Measurements from ENCODE around the gene MACROD2.

The MACROD2 gene

GRCh38 chr20:15623215-15623614 is 1627.9 kb downstream of the MACROD2 start:
- no peak for DNase-seq

- no peak for DNase-seq
Measured at GRCh38 chr20:15625981-15626380, 1630.7 kb downstream of the MACROD2 start.

GRCh38 chr20:15627089-15627488 is 1631.8 kb downstream of the MACROD2 start:
- no peak for DNase-seq

DNA sequence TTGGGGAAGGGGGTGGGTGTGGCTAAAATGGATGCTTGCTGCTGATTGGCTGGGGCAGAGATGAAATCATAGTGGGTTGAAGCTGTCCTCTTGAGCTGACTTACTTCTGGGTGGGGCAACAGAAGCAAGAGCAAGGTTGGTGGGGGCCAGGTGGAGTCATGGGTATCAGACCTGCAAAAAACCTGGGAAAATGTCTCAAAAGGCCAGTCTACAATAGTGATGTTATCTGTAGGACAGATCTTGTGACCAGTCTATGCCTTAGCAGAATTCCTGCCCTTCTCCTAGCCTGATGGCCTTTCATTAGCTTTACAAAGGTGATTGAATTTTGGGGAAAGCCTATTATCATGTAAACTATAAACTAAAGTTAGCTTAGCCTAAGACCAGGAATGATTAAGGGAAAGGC is 1632.2 kb downstream of the MACROD2 start:
- DNase-seq = no peak

GRCh38 chr20:15628851-15629353 is 1633.6 kb downstream of the MACROD2 start:
- DNase-seq = no peak

DNA sequence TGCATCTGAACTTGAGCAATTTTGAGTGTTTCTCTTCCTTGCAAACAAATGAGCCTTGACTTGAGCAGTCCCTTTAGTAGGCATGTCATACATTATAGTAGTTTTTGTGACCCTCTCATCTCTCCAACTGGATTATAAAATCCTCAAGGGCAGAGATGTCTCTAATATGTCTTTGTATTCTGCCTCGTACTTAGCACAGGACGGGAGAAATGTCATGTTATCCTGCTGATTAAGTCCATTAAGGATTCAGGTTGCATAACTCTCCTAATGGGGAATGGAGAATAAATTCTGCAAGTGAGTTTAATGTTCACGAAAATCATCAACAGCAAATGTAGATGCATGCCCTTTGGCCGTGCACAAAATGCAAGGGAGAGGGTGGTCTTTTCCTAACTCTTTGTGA is 1635.0 kb downstream of the MACROD2 start:
- DNase-seq = no peak

DNA sequence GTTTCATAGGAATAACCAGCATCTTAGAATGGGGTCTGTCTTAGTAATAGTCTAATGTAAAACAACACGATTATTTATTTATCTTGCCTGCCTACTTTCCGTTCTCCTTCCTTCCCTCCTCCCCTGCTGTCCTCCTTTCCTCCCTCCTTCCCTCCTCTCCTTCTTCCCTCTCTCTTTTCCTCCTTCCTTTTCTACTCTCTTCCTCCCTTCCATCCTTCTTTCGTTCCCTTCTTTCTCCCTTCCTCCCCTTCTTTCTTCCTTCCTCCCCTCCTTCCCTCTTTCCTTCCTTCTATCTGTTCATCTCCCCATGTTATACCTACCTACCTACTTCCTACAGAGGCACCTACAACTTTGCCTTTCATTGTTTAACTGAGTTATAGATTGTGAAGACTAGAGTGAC is 1637.4 kb downstream of the MACROD2 start:
- DNase-seq = no peak

DNA sequence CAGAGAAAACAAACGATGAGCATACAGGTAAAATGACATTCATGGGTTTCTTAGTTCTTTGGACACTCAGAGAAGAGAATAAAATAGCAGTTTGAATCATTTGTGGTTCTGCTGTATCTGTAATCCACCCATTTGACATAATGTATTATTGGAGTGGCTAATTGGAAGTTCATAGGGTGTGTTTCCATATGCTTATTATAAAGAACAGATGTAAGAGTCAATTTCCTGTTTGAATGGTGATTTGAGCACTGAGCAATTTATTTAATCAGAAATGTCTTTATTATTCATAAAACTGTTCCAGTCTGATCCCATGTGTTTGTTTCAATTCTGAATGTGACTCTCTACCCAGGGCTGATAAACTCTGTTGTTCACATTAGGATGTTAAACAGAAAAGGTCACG is 1638.8 kb downstream of the MACROD2 start:
- DNase-seq = no peak

- DNase-seq = no peak
Measured at GRCh38 chr20:15637546-15637945, 1642.2 kb downstream of the MACROD2 start.

GRCh38 chr20:15637950-15638754 is 1642.8 kb downstream of the MACROD2 start:
- no peak for DNase-seq

GRCh38 chr20:15638816-15639215 is 1643.5 kb downstream of the MACROD2 start:
- no peak for DNase-seq

DNA sequence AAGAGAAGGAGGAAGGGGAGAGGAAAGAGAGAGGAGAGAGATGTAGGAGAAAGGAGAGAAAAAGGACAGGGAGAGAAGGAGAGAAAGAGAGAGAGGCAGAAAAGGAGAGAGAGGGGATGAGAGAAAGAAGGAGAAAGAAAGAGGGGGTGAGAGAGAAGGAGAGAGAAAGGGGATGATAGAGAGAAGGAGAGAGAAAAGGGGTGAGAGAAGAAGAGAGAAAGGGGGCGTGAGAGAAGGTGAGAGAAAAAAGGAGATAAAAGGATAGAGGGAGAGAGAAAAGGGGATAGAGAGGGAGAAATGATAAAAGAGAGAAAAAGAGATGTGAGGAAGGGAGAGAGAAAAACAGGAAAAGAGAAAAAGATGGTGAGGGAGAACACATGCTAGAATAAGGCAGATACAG is 1644.5 kb downstream of the MACROD2 start:
- no peak for DNase-seq

GRCh38 chr20:15642109-15642508 is 1646.8 kb downstream of the MACROD2 start:
- no peak for DNase-seq

DNA sequence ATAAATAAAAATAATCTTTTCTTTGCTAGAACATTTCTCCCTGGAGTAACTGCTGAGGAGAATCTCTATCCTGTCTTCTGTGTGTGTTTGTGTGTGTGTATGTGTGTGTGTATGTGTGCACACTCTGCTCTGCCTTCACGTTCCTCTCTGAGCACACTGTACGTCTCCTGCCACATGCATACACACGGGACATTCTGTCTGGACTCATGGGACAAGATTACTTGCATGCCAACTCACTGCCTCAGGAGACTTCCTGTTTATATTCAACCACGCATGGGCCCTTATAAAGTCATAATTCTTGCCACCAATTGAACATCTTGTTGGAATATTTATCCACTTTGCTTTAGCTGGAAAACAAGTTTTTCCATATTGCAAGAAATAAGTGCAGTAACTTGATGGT is 1647.4 kb downstream of the MACROD2 start:
- no peak for DNase-seq

DNA sequence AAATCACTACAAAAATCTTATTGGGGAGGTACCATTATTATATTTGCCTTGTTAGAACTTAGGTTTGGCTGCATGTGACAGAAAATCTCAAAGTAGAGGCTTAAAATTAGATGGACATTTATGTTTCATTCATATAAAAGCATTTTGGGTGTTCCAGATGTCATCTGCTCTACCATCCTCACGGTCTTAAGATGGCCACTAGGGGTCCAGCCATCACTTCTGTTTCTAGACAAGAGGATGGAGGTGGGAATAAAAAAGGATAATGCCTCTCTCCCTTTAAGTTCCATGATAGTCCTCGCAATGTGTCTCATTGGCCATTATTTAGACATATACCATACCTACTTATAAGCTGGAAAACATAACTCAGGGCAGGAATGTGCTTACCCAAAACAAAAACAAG is 1648.4 kb downstream of the MACROD2 start:
- no peak for DNase-seq

GRCh38 chr20:15645816-15646215 is 1650.5 kb downstream of the MACROD2 start:
- no peak for DNase-seq

DNA sequence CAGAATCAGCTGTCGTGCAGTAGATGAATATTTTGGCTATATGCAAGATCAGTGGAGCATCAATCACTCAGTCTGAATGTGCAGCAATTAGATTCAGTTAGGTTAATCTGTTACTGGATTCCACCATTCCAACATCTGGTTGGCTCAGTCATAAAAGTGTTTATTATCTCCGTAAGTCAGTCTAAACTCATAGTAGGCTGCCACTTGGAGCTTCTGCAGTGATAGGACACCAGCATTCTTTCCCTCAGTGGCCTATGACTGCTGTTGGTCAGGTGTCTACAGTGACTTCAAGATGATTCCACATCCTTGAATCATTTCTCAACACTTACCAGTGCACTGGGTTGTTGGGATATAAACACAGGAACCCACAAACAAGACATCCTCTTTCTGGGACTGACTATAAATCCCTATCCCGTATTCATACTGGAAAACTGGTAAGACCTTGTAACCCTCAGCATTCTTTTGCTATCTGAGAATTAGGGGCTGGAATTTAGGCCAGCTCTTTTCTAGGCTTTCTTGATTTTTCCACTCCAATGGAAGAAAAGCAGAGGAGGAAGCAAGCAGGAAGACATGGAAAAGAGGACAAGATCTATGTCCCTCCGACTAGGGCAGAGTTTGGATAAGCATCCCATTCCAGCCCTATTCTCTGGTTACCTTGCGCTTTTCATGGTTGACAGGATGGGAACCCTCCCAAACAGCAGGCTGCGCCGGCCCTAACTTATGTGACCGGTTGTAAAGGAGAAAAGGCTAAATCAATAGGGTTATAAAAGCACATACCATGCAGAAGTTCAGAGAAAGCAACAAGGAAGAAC is 1658.3 kb downstream of the MACROD2 start:
- no peak for DNase-seq

GRCh38 chr20:15654208-15654649 is 1658.9 kb downstream of the MACROD2 start:
- no peak for DNase-seq

- no peak for DNase-seq
Measured at GRCh38 chr20:15655295-15655874, 1660.1 kb downstream of the MACROD2 start.

GRCh38 chr20:15656124-15656523 is 1660.8 kb downstream of the MACROD2 start:
- no peak for DNase-seq

GRCh38 chr20:15658295-15658694 is 1663.0 kb downstream of the MACROD2 start:
- DNase-seq = no peak

GRCh38 chr20:15673206-15673605 is 1677.9 kb downstream of the MACROD2 start:
- no peak for DNase-seq

DNA sequence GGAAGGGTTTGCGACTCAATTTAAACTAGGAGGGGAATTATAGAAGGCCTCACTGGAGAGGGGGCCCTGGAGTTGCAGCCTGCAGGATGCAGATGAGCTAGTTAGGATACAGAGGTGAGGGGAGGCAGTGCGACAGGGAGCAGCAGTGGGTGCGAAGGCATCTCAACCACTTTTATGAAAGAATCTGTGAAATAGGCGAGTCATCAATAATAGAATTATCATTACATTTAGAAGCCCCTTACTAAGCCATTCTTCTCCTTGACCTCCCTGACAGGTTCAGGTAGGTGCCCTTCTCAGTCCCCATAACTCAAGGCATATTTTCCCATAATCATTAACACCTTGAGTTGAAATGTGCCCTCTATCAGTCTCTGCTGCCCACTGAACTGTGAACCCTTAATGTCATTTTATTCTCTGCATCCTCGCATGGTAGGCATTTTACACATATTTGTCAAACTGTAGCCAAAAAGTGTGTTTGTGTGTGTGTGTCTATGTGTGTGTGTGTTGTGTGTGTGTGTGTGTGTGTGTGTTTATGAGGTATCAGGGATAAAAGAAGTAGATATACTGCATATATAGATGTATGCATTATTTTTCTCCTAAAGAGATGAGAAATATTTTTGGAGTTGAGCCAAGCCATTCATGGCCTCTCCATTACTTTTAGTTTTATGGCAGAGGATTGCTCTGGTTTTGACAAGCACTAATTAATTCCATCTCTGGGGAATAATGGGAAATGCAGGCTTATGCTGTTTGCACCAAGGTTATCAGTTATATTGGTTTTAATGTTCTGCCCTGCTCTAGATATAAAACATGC is 1679.1 kb downstream of the MACROD2 start:
- DNase-seq = no peak
